NCI-H1694 (cell line): ENCODE results near the gene UIMC1.

ENCODE experiments used
- DNase-seq: peaks from one replicate; lab custom pipeline; 2025; lab: John Stamatoyannopoulos, UW

UIMC1 gene

GRCh38 chr5:176954050-176954449 is 52.5 kb downstream of the UIMC1 start:
- no peak for DNase-seq

GRCh38 chr5:176952531-176953193 is 53.9 kb downstream of the UIMC1 start:
- no peak for DNase-seq

- no peak for DNase-seq
Observed at GRCh38 chr5:176948458-176948857, 58.1 kb downstream of the UIMC1 start.

- DNase-seq, result no peak
Observed at GRCh38 chr5:176947847-176948246, 58.7 kb downstream of the UIMC1 start.

- no peak for DNase-seq
Observed at GRCh38 chr5:176944268-176944667, 62.3 kb downstream of the UIMC1 start.

- DNase-seq, result no peak
Observed at GRCh38 chr5:176943816-176944215, 62.8 kb downstream of the UIMC1 start.

GRCh38 chr5:176941951-176942350 is 64.6 kb downstream of the UIMC1 start:
- DNase-seq, result no peak

- no peak for DNase-seq
Observed at GRCh38 chr5:176938472-176938871, 68.1 kb downstream of the UIMC1 start.

- no peak for DNase-seq
Observed at GRCh38 chr5:176935017-176935416, 71.6 kb downstream of the UIMC1 start.

GRCh38 chr5:176934309-176934930 is 72.2 kb downstream of the UIMC1 start:
- DNase-seq, result no peak

GRCh38 chr5:176929654-176930053 is 76.9 kb downstream of the UIMC1 start:
- no peak for DNase-seq

GRCh38 chr5:176927562-176927961 is 79.0 kb downstream of the UIMC1 start:
- no peak for DNase-seq

- DNase-seq, result no peak
Observed at GRCh38 chr5:176922817-176923216, 83.8 kb downstream of the UIMC1 start.

GRCh38 chr5:176921714-176922113 is 84.9 kb downstream of the UIMC1 start:
- DNase-seq, result no peak

GRCh38 chr5:176918613-176919012 is 88.0 kb downstream of the UIMC1 start:
- DNase-seq, result no peak

- no peak for DNase-seq
Observed at GRCh38 chr5:176916337-176916736, 90.2 kb downstream of the UIMC1 start.

GRCh38 chr5:176915906-176916305 is 90.7 kb downstream of the UIMC1 start:
- no peak for DNase-seq

- DNase-seq, result no peak
Observed at GRCh38 chr5:176912115-176912514, 94.5 kb downstream of the UIMC1 start.

- no peak for DNase-seq
Observed at GRCh38 chr5:176908675-176909368, 97.8 kb downstream of the UIMC1 start.

GRCh38 chr5:176906796-176907195 is 99.8 kb downstream of the UIMC1 start:
- no peak for DNase-seq

GRCh38 chr5:176906126-176906525 is 100.5 kb downstream of the UIMC1 start:
- DNase-seq, result no peak

- no peak for DNase-seq
Observed at GRCh38 chr5:176904276-176904675, 102.3 kb downstream of the UIMC1 start.

- no peak for DNase-seq
Observed at GRCh38 chr5:176902911-176903664, 103.5 kb downstream of the UIMC1 start.
